Measurements from ENCODE around the gene ZNF888.
A peak's percentile ranks its signal among the peaks of the same experiment; 100 is the strongest.

Gene ZNF888

DNA sequence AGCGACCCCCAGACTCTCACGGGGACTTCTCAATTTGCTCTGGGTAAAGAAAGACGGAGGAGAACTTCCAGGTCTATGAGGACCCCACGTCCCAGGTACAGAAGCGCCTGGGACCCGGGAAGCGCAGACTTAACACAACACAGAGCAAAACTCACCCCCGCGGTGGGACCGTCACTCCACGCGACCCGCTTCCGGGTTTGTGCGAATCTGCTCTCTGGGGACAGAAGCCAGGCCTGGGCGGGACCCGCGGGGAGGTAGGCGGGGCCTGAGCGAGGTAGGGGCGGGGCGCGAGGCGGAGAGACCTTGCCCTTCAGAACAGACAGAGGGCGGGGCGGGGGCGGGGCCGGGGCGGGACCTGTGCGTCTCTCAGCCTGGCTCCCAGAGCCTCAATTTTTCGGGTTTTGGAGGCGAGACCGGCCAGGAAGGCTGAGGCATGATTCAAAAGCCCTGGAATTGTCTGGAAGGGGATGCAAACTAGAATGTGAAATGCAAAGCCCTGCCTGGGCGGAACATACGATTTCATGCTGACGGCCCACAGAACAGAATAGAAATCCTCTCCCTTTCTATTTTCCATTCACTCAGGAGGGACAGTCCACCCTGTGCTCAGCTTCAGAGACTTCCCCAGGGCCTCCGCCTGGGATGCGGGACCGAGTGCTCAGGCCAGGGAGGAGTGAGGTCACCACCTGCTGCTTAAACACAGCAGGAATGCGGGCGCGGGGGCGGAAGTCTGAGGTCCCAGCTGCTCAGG lies 19.3 kb upstream of the ZNF888 start (continued):
- TF ChIP-seq, protein P1, sequence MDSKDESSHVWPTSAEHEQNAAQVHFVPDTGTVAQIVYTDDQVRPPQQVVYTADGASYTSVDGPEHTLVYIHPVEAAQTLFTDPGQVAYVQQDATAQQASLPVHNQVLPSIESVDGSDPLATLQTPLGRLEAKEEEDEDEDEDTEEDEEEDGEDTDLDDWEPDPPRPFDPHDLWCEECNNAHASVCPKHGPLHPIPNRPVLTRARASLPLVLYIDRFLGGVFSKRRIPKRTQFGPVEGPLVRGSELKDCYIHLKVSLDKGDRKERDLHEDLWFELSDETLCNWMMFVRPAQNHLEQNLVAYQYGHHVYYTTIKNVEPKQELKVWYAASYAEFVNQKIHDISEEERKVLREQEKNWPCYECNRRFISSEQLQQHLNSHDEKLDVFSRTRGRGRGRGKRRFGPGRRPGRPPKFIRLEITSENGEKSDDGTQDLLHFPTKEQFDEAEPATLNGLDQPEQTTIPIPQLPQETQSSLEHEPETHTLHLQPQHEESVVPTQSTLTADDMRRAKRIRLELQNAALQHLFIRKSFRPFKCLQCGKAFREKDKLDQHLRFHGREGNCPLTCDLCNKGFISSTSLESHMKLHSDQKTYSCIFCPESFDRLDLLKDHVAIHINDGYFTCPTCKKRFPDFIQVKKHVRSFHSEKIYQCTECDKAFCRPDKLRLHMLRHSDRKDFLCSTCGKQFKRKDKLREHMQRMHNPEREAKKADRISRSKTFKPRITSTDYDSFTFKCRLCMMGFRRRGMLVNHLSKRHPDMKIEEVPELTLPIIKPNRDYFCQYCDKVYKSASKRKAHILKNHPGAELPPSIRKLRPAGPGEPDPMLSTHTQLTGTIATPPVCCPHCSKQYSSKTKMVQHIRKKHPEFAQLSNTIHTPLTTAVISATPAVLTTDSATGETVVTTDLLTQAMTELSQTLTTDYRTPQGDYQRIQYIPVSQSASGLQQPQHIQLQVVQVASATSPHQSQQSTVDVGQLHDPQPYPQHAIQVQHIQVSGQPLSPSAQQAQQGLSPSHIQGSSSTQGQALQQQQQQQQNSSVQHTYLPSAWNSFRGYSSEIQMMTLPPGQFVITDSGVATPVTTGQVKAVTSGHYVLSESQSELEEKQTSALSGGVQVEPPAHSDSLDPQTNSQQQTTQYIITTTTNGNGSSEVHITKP (tag by site-specific recombination; IDR thresholded peaks at IDR 0.05), result peak; percentile 82
- TF ChIP-seq GLIS1 (tag by site-specific recombination; IDR thresholded peaks at IDR 0.05) (0 out of 2 replicates have a peak, but pooled peaks have one; percentile 3), ZSCAN30 (tag by site-specific recombination; IDR thresholded peaks at IDR 0.05) (0 out of 2 replicates have a peak, but pooled peaks have one; percentile 10), ZNF501 (tag by site-specific recombination; IDR thresholded peaks at IDR 0.05) (no peak), ZNF660 (tag by site-specific recombination; IDR thresholded peaks at IDR 0.05) (0 out of 2 replicates have a peak, but pooled peaks have one; percentile 3), ZNF837 (tag by site-specific recombination; IDR thresholded peaks at IDR 0.05) (no peak), ZNF629 (tag by site-specific recombination; IDR thresholded peaks at IDR 0.05) (peak; percentile 10; the same call in 1 of the 2 replicates), RBAK (tag by site-specific recombination; IDR thresholded peaks at IDR 0.05) (no peak), ZNF596 (tag by site-specific recombination; IDR thresholded peaks at IDR 0.05) (0 out of 2 replicates have a peak, but pooled peaks have one; percentile 10), ZBTB20 (tag by site-specific recombination; IDR thresholded peaks at IDR 0.05) (peak; percentile 72), GLIS2 (tag by site-specific recombination; IDR thresholded peaks at IDR 0.05) (peak; percentile 86; the same call in 1 of the 2 replicates), SP2 (tag by site-specific recombination; IDR thresholded peaks at IDR 0.05) (peak; percentile 48), ZNF626 (tag by site-specific recombination; IDR thresholded peaks at IDR 0.05) (no peak), SP7 (tag by site-specific recombination; IDR thresholded peaks at IDR 0.05) (peak; percentile 69)
- TF ChIP-seq, protein P2, sequence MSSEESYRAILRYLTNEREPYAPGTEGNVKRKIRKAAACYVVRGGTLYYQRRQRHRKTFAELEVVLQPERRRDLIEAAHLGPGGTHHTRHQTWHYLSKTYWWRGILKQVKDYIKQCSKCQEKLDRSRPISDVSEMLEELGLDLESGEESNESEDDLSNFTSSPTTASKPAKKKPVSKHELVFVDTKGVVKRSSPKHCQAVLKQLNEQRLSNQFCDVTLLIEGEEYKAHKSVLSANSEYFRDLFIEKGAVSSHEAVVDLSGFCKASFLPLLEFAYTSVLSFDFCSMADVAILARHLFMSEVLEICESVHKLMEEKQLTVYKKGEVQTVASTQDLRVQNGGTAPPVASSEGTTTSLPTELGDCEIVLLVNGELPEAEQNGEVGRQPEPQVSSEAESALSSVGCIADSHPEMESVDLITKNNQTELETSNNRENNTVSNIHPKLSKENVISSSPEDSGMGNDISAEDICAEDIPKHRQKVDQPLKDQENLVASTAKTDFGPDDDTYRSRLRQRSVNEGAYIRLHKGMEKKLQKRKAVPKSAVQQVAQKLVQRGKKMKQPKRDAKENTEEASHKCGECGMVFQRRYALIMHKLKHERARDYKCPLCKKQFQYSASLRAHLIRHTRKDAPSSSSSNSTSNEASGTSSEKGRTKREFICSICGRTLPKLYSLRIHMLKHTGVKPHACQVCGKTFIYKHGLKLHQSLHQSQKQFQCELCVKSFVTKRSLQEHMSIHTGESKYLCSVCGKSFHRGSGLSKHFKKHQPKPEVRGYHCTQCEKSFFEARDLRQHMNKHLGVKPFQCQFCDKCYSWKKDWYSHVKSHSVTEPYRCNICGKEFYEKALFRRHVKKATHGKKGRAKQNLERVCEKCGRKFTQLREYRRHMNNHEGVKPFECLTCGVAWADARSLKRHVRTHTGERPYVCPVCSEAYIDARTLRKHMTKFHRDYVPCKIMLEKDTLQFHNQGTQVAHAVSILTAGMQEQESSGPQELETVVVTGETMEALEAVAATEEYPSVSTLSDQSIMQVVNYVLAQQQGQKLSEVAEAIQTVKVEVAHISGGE (tag by site-specific recombination; conservative IDR thresholded peaks at IDR 0.05; ENCODE audit: low read depth), result 0 out of 2 replicates have a peak, but pooled peaks have one; percentile 14

- Histone ChIP-seq H3K9me3 (ENCODE audit: control insufficient read depth, insufficient read depth, low read depth, low read length) (no peaks in the 10 kb centered on the region), H3K4me3 (ENCODE audit: low read depth, low read length) (peak overlapping the region; percentile 86), H3K36me3 (ENCODE audit: control insufficient read depth in 2 of 2, insufficient read depth in 1 of 2, low read length in 2 of 2) (peaks cover 0 to 5% of the 10 kb centered on the region in 2 experiments; a peak in 1 of 3 replicates), H3K4me1 (ENCODE audit: control insufficient read depth, insufficient read depth, low read length) (no peaks in the 10 kb centered on the region), H3K27ac (ENCODE audit: extremely low read depth, low read depth, low read length) (no peak overlapping the region)
- ChIA-PET POLR2A (interaction anchor here (0.7 kb wide), 1 partner anchor 44 kb away, joined by 4 read pairs; no protein-coding TSS in a partner anchor), CTCF (no interaction called here)
- TF ChIP-seq, protein P3, sequence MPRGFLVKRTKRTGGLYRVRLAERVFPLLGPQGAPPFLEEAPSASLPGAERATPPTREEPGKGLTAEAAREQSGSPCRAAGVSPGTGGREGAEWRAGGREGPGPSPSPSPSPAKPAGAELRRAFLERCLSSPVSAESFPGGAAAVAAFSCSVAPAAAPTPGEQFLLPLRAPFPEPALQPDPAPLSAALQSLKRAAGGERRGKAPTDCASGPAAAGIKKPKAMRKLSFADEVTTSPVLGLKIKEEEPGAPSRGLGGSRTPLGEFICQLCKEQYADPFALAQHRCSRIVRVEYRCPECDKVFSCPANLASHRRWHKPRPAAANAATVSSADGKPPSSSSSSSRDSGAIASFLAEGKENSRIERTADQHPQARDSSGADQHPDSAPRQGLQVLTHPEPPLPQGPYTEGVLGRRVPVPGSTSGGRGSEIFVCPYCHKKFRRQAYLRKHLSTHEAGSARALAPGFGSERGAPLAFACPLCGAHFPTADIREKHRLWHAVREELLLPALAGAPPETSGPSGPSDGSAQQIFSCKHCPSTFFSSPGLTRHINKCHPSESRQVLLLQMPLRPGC (tag by site-specific recombination; IDR thresholded peaks at IDR 0.05), result no peak
- no peak for TF ChIP-seq ZBTB21 (tag by site-specific recombination; IDR thresholded peaks at IDR 0.05)
- TF ChIP-seq GLIS1 (tag by site-specific recombination; IDR thresholded peaks at IDR 0.05), result peak; percentile 5; the same call in 1 of the 2 replicates
- TF ChIP-seq ZNF660 (tag by site-specific recombination; IDR thresholded peaks at IDR 0.05), result 0 out of 2 replicates have a peak, but pooled peaks have one; percentile 39
- TF ChIP-seq ZFP37 (tag by site-specific recombination; IDR thresholded peaks at IDR 0.05), result no peak
- 0 out of 2 replicates have a peak, but pooled peaks have one; percentile 13 for TF ChIP-seq ZFP69B (tag by site-specific recombination; IDR thresholded peaks at IDR 0.05)
- TF ChIP-seq, protein P4, sequence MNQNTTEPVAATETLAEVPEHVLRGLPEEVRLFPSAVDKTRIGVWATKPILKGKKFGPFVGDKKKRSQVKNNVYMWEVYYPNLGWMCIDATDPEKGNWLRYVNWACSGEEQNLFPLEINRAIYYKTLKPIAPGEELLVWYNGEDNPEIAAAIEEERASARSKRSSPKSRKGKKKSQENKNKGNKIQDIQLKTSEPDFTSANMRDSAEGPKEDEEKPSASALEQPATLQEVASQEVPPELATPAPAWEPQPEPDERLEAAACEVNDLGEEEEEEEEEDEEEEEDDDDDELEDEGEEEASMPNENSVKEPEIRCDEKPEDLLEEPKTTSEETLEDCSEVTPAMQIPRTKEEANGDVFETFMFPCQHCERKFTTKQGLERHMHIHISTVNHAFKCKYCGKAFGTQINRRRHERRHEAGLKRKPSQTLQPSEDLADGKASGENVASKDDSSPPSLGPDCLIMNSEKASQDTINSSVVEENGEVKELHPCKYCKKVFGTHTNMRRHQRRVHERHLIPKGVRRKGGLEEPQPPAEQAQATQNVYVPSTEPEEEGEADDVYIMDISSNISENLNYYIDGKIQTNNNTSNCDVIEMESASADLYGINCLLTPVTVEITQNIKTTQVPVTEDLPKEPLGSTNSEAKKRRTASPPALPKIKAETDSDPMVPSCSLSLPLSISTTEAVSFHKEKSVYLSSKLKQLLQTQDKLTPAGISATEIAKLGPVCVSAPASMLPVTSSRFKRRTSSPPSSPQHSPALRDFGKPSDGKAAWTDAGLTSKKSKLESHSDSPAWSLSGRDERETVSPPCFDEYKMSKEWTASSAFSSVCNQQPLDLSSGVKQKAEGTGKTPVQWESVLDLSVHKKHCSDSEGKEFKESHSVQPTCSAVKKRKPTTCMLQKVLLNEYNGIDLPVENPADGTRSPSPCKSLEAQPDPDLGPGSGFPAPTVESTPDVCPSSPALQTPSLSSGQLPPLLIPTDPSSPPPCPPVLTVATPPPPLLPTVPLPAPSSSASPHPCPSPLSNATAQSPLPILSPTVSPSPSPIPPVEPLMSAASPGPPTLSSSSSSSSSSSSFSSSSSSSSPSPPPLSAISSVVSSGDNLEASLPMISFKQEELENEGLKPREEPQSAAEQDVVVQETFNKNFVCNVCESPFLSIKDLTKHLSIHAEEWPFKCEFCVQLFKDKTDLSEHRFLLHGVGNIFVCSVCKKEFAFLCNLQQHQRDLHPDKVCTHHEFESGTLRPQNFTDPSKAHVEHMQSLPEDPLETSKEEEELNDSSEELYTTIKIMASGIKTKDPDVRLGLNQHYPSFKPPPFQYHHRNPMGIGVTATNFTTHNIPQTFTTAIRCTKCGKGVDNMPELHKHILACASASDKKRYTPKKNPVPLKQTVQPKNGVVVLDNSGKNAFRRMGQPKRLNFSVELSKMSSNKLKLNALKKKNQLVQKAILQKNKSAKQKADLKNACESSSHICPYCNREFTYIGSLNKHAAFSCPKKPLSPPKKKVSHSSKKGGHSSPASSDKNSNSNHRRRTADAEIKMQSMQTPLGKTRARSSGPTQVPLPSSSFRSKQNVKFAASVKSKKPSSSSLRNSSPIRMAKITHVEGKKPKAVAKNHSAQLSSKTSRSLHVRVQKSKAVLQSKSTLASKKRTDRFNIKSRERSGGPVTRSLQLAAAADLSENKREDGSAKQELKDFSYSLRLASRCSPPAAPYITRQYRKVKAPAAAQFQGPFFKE (tag by site-specific recombination; IDR thresholded peaks at IDR 0.05; ENCODE audit: borderline replicate concordance), result no peak
- TF ChIP-seq ZNF664 (tag by site-specific recombination; IDR thresholded peaks at IDR 0.05), result no peak
Measured at GRCh38 chr19:52941941-52942385, 18.7 kb upstream of the ZNF888 start.
